GM21737 (cell line): ENCODE measurements around the gene PCNX4.

Experiments used
- ATAC-seq: cut with Tn5 transposase; IDR thresholded peaks from one replicate; pipeline ENCODE4 v1.9.1; 2021; ENCODE audit warnings: mild to moderate bottlenecking, moderate library complexity; ENCODE audit not compliant: unreplicated experiment

Gene PCNX4

GRCh38 chr14:60101786-60102185 is 10.1 kb downstream of the PCNX4 start:
- ATAC-seq, result no peak

- ATAC-seq, result no peak
These were observed 10.7 kb downstream of the PCNX4 start for GRCh38 chr14:60102389-60102788.

- ATAC-seq, result no peak
These were observed 14.6 kb downstream of the PCNX4 start for GRCh38 chr14:60106339-60106738.

GRCh38 chr14:60107477-60107876 is 15.8 kb downstream of the PCNX4 start:
- ATAC-seq, result no peak

- no peak for ATAC-seq
These were observed 20.0 kb downstream of the PCNX4 start for GRCh38 chr14:60111732-60112131.

GRCh38 chr14:60114881-60115280 is 23.2 kb downstream of the PCNX4 start:
- no peak for ATAC-seq

- no peak for ATAC-seq
These were observed 24.5 kb downstream of the PCNX4 start for GRCh38 chr14:60116181-60116580.

- ATAC-seq, result no peak
These were observed 34.2 kb downstream of the PCNX4 start for GRCh38 chr14:60125918-60126317.

- no peak for ATAC-seq
These were observed 41.8 kb downstream of the PCNX4 start for GRCh38 chr14:60133487-60133886.

- no peak for ATAC-seq
These were observed 43.0 kb downstream of the PCNX4 start for GRCh38 chr14:60134702-60135101.

- peak; percentile 88 for ATAC-seq
These were observed 60.0 kb downstream of the PCNX4 start for GRCh38 chr14:60151715-60152114.

- ATAC-seq, result no peak
These were observed 62.3 kb downstream of the PCNX4 start for GRCh38 chr14:60153991-60154390.

- no peak for ATAC-seq
These were observed 62.9 kb downstream of the PCNX4 start for GRCh38 chr14:60154671-60155070.

- no peak for ATAC-seq
These were observed 68.7 kb downstream of the PCNX4 start for GRCh38 chr14:60160422-60160821.

GRCh38 chr14:60161196-60162107 is 69.7 kb downstream of the PCNX4 start:
- no peak for ATAC-seq

GRCh38 chr14:60163693-60164092 is 72.0 kb downstream of the PCNX4 start:
- ATAC-seq, result no peak

- ATAC-seq, result peak; percentile 2
These were observed 72.6 kb downstream of the PCNX4 start for GRCh38 chr14:60164404-60164711.

GRCh38 chr14:60164712-60165546 is 73.2 kb downstream of the PCNX4 start, which contains the start of gene DHRS7:
Gene DHRS7 (minus strand): TSS chr14:60165398. CDS start chr14:60165309, 89 bp downstream.
- ATAC-seq, result peak; percentile 93

GRCh38 chr14:60165547-60165876 is 73.8 kb downstream of the PCNX4 start:
- peak; percentile 2 for ATAC-seq

GRCh38 chr14:60166142-60166541 is 74.4 kb downstream of the PCNX4 start:
- no peak for ATAC-seq

- ATAC-seq, result no peak
These were observed 78.0 kb downstream of the PCNX4 start for GRCh38 chr14:60169722-60170121.

GRCh38 chr14:60170948-60171347 is 79.2 kb downstream of the PCNX4 start:
- no peak for ATAC-seq
